ENCODE results near the gene GRIN2C. TPM values are rescaled to one million over a fixed set of nuclear protein-coding genes. Genes with fewer than 3 reads are reported as not detected.

The GRIN2C gene
- total RNA-seq, 4 donors from 2014 or later = 0.13 TPM; not detected in 3

GRCh38 chr17:74839990-74840852, 19.5 kb downstream of the GRIN2C start:
- Histone ChIP-seq H3K9me3 (no peaks in the 10 kb centered on the region), H3K4me3 (no peak overlapping the region), H3K36me3 (peaks cover 16% of the 10 kb centered on the region), H3K27ac (no peak overlapping the region), H3K4me1 (peaks cover 37% of the 10 kb centered on the region), H3K27me3 (peaks cover 5% of the 10 kb centered on the region)
- whole genome bisulfite sequencing = 56% methylated on average over 6 of the region's 7 CpGs
- no peak for TF ChIP-seq EP300 (IDR thresholded peaks at IDR 0.05)
- no peak for TF ChIP-seq POLR2A (IDR thresholded peaks at IDR 0.05)
- no peak for TF ChIP-seq CTCF (IDR thresholded peaks at IDR 0.05)
- TF ChIP-seq POLR2AphosphoS5 (IDR thresholded peaks at IDR 0.05) = no peak
- no peak for DNase-seq (ENCODE audit: low spot score in 2 of 2)

DNA sequence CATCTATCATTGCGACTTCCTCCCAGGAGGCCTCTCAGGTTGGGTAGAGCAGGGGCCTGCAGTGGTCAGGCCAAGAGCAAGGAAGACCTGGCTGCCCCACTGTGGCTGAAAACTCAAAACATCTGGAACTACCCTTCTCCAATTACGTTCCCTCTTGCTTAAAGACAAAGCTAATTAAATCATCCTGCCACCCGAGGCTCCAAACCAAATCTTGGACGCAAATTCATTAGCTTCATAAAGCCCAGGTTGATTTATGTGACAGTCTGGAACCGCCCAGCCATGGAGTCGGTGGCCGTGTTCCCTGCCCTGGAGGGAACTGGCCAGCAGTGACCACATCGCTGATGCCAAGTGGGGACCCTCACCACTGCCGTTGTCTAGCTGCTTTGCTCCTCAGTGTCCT, 21.4 kb downstream of the GRIN2C start:
- H3K27me3 ChIP-seq = peaks cover 2% of the 10 kb centered on the region
- peaks cover 21% of the 10 kb centered on the region for H3K36me3 ChIP-seq
- 69% methylated on average over 4 of the region's 9 CpGs for WGBS
- TF ChIP-seq POLR2AphosphoS5 (IDR thresholded peaks at IDR 0.05) (no peak), CTCF (IDR thresholded peaks at IDR 0.05) (no peak), POLR2A (IDR thresholded peaks at IDR 0.05) (no peak), EP300 (IDR thresholded peaks at IDR 0.05) (no peak)
- peaks cover 35% of the 10 kb centered on the region for H3K4me1 ChIP-seq
- no peak overlapping the region for H3K27ac ChIP-seq
- no peak for DNase-seq (ENCODE audit: low spot score in 2 of 2)
- H3K4me3 ChIP-seq = no peak overlapping the region
- H3K9me3 ChIP-seq = no peaks in the 10 kb centered on the region

GRCh38 chr17:74836691-74837467, 22.8 kb downstream of the GRIN2C start:
- no peak for DNase-seq (ENCODE audit: low spot score in 2 of 2)
- TF ChIP-seq EP300 (IDR thresholded peaks at IDR 0.05) = no peak
- no peak for TF ChIP-seq POLR2AphosphoS5 (IDR thresholded peaks at IDR 0.05)
- TF ChIP-seq CTCF (IDR thresholded peaks at IDR 0.05) = no peak
- TF ChIP-seq POLR2A (IDR thresholded peaks at IDR 0.05) = no peak
- H3K36me3 ChIP-seq = peaks cover 21% of the 10 kb centered on the region
- H3K9me3 ChIP-seq = no peaks in the 10 kb centered on the region
- no peak overlapping the region for H3K27ac ChIP-seq
- no peaks in the 10 kb centered on the region for H3K27me3 ChIP-seq
- 96% methylated on average over 9 of the region's 19 CpGs for WGBS
- peaks cover 21% of the 10 kb centered on the region for H3K4me1 ChIP-seq
- no peak overlapping the region for H3K4me3 ChIP-seq

- H3K9me3 ChIP-seq = no peaks in the 10 kb centered on the region
- 93% methylated on average over 24 of the region's 26 CpGs for WGBS
- peaks cover 21% of the 10 kb centered on the region for H3K36me3 ChIP-seq
- no peaks in the 10 kb centered on the region for H3K27me3 ChIP-seq
- H3K27ac ChIP-seq = no peak overlapping the region
- H3K4me3 ChIP-seq = no peak overlapping the region
- no peak for DNase-seq (ENCODE audit: low spot score in 2 of 2)
- peaks cover 14% of the 10 kb centered on the region for H3K4me1 ChIP-seq
- no peak for TF ChIP-seq POLR2AphosphoS5 (IDR thresholded peaks at IDR 0.05)
- no peak for TF ChIP-seq POLR2A (IDR thresholded peaks at IDR 0.05)
- TF ChIP-seq CTCF (IDR thresholded peaks at IDR 0.05) = no peak
- no peak for TF ChIP-seq EP300 (IDR thresholded peaks at IDR 0.05)
Measured at GRCh38 chr17:74836191-74836590, 23.5 kb downstream of the GRIN2C start.
